Gastrocnemius medialis (tissue), 4 donors: Measurements from ENCODE around the gene TMEM91.

Experiments used
- POLR2A ChIP-seq, 2 donors: fragments of 450-650 bp; IDR thresholded peaks; one replicate each; pipeline ENCODE4 v1.6.1; 2017; ENCODE audit warnings: antibody characterized with exemption in 2 of 2, mild to moderate bottlenecking in 2 of 2, moderate library complexity in 2 of 2
- TF ChIP-seq, protein P1 (sequence below), 5 experiments: fragments of 450-650 bp in 3 of 5; fragments of 200-600 bp in 2 of 5; sonication (generic) in 2 of 5; IDR thresholded peaks in 4 of 5; conservative IDR thresholded peaks in 1 of 5; 1 replicate in 4 of 5; 2 replicates in 1 of 5; pipeline ENCODE4 v1.5.1; 2016 to 2019; ENCODE audit warnings: antibody characterized with exemption in 5 of 5, mild to moderate bottlenecking in 3 of 5, moderate library complexity in 3 of 5

DNA sequence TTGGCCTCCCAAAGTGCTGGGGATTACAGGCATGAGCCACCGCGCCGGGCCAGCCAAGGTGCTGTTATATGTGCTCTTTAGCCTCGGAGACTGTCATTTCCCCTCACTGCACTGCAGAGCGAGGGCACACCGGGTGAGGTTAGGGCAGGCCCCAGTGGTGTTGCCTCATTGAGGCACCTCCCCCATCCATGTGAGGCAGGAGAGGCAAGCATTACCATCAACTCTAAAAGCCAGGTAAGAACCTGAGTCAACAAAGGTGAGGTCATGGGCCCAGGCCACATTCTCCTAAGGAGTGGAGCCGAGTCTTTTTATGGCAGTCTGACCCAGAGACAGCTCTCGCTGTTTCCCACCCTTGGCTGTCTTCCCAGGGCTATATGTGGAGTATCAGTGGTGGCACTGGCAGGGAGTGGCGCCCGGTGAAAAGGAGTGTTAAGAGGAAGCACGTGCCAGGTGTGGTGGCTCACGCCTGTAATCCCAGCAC, 39.9 kb downstream of the TMEM91 start:
- TF ChIP-seq, protein P1, sequence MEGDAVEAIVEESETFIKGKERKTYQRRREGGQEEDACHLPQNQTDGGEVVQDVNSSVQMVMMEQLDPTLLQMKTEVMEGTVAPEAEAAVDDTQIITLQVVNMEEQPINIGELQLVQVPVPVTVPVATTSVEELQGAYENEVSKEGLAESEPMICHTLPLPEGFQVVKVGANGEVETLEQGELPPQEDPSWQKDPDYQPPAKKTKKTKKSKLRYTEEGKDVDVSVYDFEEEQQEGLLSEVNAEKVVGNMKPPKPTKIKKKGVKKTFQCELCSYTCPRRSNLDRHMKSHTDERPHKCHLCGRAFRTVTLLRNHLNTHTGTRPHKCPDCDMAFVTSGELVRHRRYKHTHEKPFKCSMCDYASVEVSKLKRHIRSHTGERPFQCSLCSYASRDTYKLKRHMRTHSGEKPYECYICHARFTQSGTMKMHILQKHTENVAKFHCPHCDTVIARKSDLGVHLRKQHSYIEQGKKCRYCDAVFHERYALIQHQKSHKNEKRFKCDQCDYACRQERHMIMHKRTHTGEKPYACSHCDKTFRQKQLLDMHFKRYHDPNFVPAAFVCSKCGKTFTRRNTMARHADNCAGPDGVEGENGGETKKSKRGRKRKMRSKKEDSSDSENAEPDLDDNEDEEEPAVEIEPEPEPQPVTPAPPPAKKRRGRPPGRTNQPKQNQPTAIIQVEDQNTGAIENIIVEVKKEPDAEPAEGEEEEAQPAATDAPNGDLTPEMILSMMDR (IDR thresholded peaks at IDR 0.05 in 4 of 5, conservative IDR thresholded peaks at IDR 0.05 in 1 of 5) = no peak
- no peak for TF ChIP-seq POLR2A (IDR thresholded peaks at IDR 0.05)
